ENCODE data around the gene GRAMD4.

Gene GRAMD4

GRCh38 chr22:46596819-46597218 lies 23.4 kb upstream of the GRAMD4 start:
- DNase-seq (ENCODE audit: low spot score) = no peak

GRCh38 chr22:46598224-46598623 lies 22.0 kb upstream of the GRAMD4 start:
- DNase-seq (ENCODE audit: low spot score) = no peak

- DNase-seq (ENCODE audit: low spot score) = no peak
These were observed 21.3 kb upstream of the GRAMD4 start for GRCh38 chr22:46598737-46599424.

GRCh38 chr22:46600273-46600796 lies 19.9 kb upstream of the GRAMD4 start:
- no peak for DNase-seq (ENCODE audit: low spot score)

GRCh38 chr22:46602025-46602424 lies 18.2 kb upstream of the GRAMD4 start:
- no peak for DNase-seq (ENCODE audit: low spot score)

- DNase-seq (ENCODE audit: low spot score) = peak; percentile 44
These were observed 15.9 kb upstream of the GRAMD4 start for GRCh38 chr22:46604306-46604690.

- no peak for DNase-seq (ENCODE audit: low spot score)
These were observed 15.1 kb upstream of the GRAMD4 start for GRCh38 chr22:46605117-46605516.

- DNase-seq (ENCODE audit: low spot score) = no peak
These were observed 13.3 kb upstream of the GRAMD4 start for GRCh38 chr22:46606886-46607285.

GRCh38 chr22:46607483-46608114 lies 12.6 kb upstream of the GRAMD4 start:
- no peak for DNase-seq (ENCODE audit: low spot score)

- no peak for DNase-seq (ENCODE audit: low spot score)
These were observed 11.0 kb upstream of the GRAMD4 start for GRCh38 chr22:46609175-46609690.

GRCh38 chr22:46609724-46610201 lies 10.4 kb upstream of the GRAMD4 start:
- no peak for DNase-seq (ENCODE audit: low spot score)

GRCh38 chr22:46610356-46610755 lies 9.8 kb upstream of the GRAMD4 start:
- no peak for DNase-seq (ENCODE audit: low spot score)

GRCh38 chr22:46611189-46611588 lies 9.0 kb upstream of the GRAMD4 start:
- DNase-seq (ENCODE audit: low spot score) = no peak

GRCh38 chr22:46612341-46612903 lies 7.8 kb upstream of the GRAMD4 start:
- DNase-seq (ENCODE audit: low spot score) = no peak

GRCh38 chr22:46612904-46613605 lies 7.1 kb upstream of the GRAMD4 start:
- DNase-seq (ENCODE audit: low spot score) = no peak

- no peak for DNase-seq (ENCODE audit: low spot score)
These were observed 6.6 kb upstream of the GRAMD4 start for GRCh38 chr22:46613606-46614021.

- no peak for DNase-seq (ENCODE audit: low spot score)
These were observed 5.9 kb upstream of the GRAMD4 start for GRCh38 chr22:46614025-46614931.

- DNase-seq (ENCODE audit: low spot score) = no peak
These were observed 2.8 kb upstream of the GRAMD4 start for GRCh38 chr22:46617207-46617985.

GRCh38 chr22:46617986-46618647 lies 2.1 kb upstream of the GRAMD4 start:
- no peak for DNase-seq (ENCODE audit: low spot score)

GRCh38 chr22:46618667-46619066 lies 1.5 kb upstream of the GRAMD4 start:
- DNase-seq (ENCODE audit: low spot score) = no peak

Data from hematopoietic multipotent progenitor cell treated with erythropoietin and hydrocortisone succinate and interleukin-3 and kit ligand, for 15 days (in vitro differentiated cells).